Hepatocyte (in vitro differentiated cells): ENCODE results near the gene LEUTX. TPM values are rescaled to one million over a fixed set of nuclear protein-coding genes. Genes with fewer than 3 reads are reported as not detected.
"Not testable (repeated sequence)": the region's sequence is repeated elsewhere in the genome, so short reads cannot be mapped to it uniquely, and the experiment has no call there.

ENCODE experiments used
- DNase-seq: peaks from one replicate; pipeline ENCODE4 v3.0.0-alpha.2; 2016; ENCODE audit warnings: low spot score
- H2AFZ ChIP-seq: fragments of 200-600 bp; sonication (generic); 2 replicates; pipeline ENCODE4 v1.6.0; 2016; ENCODE audit warnings: antibody characterized with exemption, mild to moderate bottlenecking
- H3K27ac ChIP-seq: fragments of 200-600 bp; sonication (generic); 2 replicates; pipeline ENCODE4 v1.5.1; 2016; ENCODE audit warnings: mild to moderate bottlenecking
- H3K27me3 ChIP-seq: fragments of 200-600 bp; sonication (generic); 2 replicates; pipeline ENCODE4 v1.6.1; 2016
- H3K36me3 ChIP-seq: fragments of 200-600 bp; sonication (generic); replicated peaks from 2 replicates; pipeline ENCODE4 v1.5.1; 2016; ENCODE audit warnings: low read depth; ENCODE audit not compliant: insufficient read depth
- H3K4me1 ChIP-seq: fragments of 200-600 bp; sonication (generic); 2 replicates; pipeline ENCODE4 v1.5.1; 2016; ENCODE audit warnings: mild to moderate bottlenecking, moderate library complexity; ENCODE audit not compliant: insufficient read depth
- H3K4me2 ChIP-seq: fragments of 200-600 bp; sonication (generic); 2 replicates; pipeline ENCODE4 v1.6.0; 2016
- H3K4me3 ChIP-seq: fragments of 200-600 bp; sonication (generic); 2 replicates; pipeline ENCODE4 v1.5.1; 2016; ENCODE audit warnings: mild to moderate bottlenecking
- H3K79me2 ChIP-seq: fragments of 200-600 bp; sonication (generic); 2 replicates; pipeline ENCODE4 v1.6.0; 2017; ENCODE audit warnings: mild to moderate bottlenecking
- H3K9me2 ChIP-seq: fragments of 200-600 bp; sonication (generic); replicated peaks from 2 replicates; pipeline ENCODE4 v1.6.0; 2017; ENCODE audit warnings: mild to moderate bottlenecking; ENCODE audit not compliant: insufficient read depth
- H3K9me3 ChIP-seq: fragments of 200-600 bp; sonication (generic); 2 replicates; pipeline ENCODE4 v1.5.1; 2016; ENCODE audit warnings: low read depth, mild to moderate bottlenecking
- H4K20me1 ChIP-seq: fragments of 200-600 bp; sonication (generic); 2 replicates; pipeline ENCODE4 v1.6.0; 2016; ENCODE audit warnings: mild to moderate bottlenecking; ENCODE audit not compliant: insufficient read depth, poor library complexity, severe bottlenecking
- EZH2 ChIP-seq: fragments of 200-600 bp; sonication (generic); IDR thresholded peaks from 2 replicates; pipeline ENCODE4 v1.6.1; 2016; ENCODE audit warnings: antibody characterized with exemption, mild to moderate bottlenecking, borderline replicate concordance
- EZH2phosphoT487 ChIP-seq: fragments of 200-600 bp; sonication (generic); IDR thresholded peaks from one replicate; pipeline ENCODE4 v1.6.1; 2018; ENCODE audit warnings: antibody characterized with exemption, mild to moderate bottlenecking, low read depth, moderate library complexity; ENCODE audit not compliant: unreplicated experiment, severe bottlenecking
- WGBS: methylation state at CpG from one replicate; pipeline ENCODE4 v1.1.6; 2016; ENCODE audit warnings: low lambda C conversion rate; ENCODE audit errors: missing lambda C conversion rate; 5-methylcytosine and 5-hydroxymethylcytosine counted together
- polyA plus RNA-seq: library from polyadenylated mRNA; unstranded; fragments of >200 nt; fragmentation: Nextera tagmentation; extraction: Ambion mirVana; gene quantifications from 2 replicates; pipeline ENCODE4 v1.2.1, GENCODE V29; 2016
- total RNA-seq: library from RNA; depleted of rRNA; stranded (reverse); fragments of >200 nt; gene quantifications from 2 replicates; pipeline ENCODE4 v1.2.3, GENCODE V29; 2014
- TF ChIP-seq, protein P1 (sequence below): fragments of 200-600 bp; sonication (generic); IDR thresholded peaks from 2 replicates; pipeline ENCODE4 v1.5.1; 2016; ENCODE audit warnings: antibody characterized with exemption, mild to moderate bottlenecking; ENCODE audit not compliant: poor library complexity

The LEUTX gene
- total and polyA plus RNA-seq, 2 experiments from 2014 or later: not detected

DNA sequence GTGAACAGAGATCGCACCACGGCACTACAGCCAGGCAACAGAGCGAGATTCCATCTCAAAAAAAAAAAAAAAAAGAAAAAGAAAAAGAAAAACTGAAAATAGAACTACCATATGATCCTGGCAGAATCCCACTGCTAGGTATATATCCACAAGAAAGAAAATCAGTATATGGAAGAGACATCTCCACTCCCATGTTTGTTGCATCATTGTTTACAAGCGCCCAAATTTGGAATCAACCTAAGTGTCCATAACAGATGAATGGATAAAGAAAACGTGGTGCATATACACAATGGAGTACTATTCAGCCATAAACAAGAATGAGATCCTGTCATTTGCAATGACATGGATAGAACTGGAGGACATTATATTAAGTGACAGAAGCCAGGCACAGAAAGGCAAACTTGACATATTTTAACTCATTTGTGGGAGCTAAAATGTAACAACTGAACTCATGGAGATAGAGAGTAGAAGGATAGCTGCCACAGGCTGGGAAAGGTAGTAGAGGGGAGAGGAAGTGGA, 29.3 kb downstream of the LEUTX start:
- Histone ChIP-seq H3K4me2 (no peak overlapping the region), H3K9me2 (no peaks in the 10 kb centered on the region), H3K4me3 (no peak overlapping the region), H3K27ac (no peak overlapping the region), H2AFZ (no peak overlapping the region), H3K4me1 (no peaks in the 10 kb centered on the region), H4K20me1 (no peaks in the 10 kb centered on the region), H3K9me3 (no peaks in the 10 kb centered on the region), H3K36me3 (no peaks in the 10 kb centered on the region), H3K27me3 (no peaks in the 10 kb centered on the region), H3K79me2 (no peaks in the 10 kb centered on the region)
- no peak for TF ChIP-seq EZH2
- no peak for DNase-seq
- WGBS: 86% methylated on average over 5 of the region's 5 CpGs

DNA sequence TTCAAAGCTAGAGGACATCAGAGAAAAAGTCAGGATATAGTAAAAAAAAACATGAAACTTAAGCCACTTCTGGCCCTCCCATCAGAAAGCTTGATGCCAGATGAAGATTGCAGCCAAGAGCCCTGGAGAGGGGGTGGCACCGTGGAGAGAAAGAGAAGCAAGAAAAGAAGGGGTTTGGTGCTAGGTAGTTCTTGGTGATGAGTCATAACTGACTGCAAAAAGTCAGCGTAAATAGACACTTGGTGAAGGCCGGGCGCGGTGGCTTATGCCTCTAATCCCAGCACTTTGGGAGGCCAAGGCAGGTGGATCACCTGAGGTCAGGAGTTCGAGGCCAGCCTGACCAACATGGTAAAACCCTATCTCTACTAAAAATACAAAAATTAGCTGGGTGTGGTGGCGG, 30.0 kb downstream of the LEUTX start:
- DNase-seq, H2AFZ ChIP-seq, H3K27ac ChIP-seq, H3K9me3 ChIP-seq, H3K79me2 ChIP-seq, H3K27me3 ChIP-seq, H3K36me3 ChIP-seq, H3K9me2 ChIP-seq, H3K4me2 ChIP-seq, H3K4me1 ChIP-seq, H4K20me1 ChIP-seq, H3K4me3 ChIP-seq: not testable (repeated sequence)
- 95% methylated on average over 7 of the region's 7 CpGs for WGBS

DNA sequence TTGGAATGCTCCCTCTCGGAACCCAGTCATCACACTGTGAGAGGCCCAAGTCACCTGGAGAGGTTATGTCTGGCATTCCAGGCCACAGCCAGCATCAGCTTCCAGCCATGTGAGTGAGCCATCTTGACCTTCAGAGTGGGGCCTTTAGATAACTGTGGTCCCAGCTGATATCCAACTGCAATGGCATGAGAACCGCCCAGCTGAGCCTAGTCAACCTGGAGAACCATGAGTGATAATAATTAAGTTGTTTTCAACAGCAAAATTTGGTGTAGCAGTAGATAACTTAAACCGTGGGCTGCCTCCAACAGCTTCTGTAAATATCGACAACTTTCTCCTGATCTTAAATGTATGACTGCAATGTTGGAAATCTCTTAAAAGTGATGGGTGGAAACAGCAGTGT, 30.7 kb downstream of the LEUTX start:
- 95% methylated on average over 4 of the region's 4 CpGs for WGBS
- Histone ChIP-seq H3K4me3 (no peak overlapping the region), H4K20me1 (no peaks in the 10 kb centered on the region), H3K4me1 (no peaks in the 10 kb centered on the region), H3K9me3 (no peaks in the 10 kb centered on the region), H3K27me3 (no peaks in the 10 kb centered on the region), H3K79me2 (no peaks in the 10 kb centered on the region), H2AFZ (no peak overlapping the region), H3K36me3 (no peaks in the 10 kb centered on the region), H3K27ac (no peak overlapping the region), H3K4me2 (no peak overlapping the region), H3K9me2 (no peaks in the 10 kb centered on the region)
- TF ChIP-seq EZH2phosphoT487 (no peak), EZH2 (no peak)
- TF ChIP-seq, protein P1, sequence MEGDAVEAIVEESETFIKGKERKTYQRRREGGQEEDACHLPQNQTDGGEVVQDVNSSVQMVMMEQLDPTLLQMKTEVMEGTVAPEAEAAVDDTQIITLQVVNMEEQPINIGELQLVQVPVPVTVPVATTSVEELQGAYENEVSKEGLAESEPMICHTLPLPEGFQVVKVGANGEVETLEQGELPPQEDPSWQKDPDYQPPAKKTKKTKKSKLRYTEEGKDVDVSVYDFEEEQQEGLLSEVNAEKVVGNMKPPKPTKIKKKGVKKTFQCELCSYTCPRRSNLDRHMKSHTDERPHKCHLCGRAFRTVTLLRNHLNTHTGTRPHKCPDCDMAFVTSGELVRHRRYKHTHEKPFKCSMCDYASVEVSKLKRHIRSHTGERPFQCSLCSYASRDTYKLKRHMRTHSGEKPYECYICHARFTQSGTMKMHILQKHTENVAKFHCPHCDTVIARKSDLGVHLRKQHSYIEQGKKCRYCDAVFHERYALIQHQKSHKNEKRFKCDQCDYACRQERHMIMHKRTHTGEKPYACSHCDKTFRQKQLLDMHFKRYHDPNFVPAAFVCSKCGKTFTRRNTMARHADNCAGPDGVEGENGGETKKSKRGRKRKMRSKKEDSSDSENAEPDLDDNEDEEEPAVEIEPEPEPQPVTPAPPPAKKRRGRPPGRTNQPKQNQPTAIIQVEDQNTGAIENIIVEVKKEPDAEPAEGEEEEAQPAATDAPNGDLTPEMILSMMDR: no peak
- no peak for DNase-seq

DNA sequence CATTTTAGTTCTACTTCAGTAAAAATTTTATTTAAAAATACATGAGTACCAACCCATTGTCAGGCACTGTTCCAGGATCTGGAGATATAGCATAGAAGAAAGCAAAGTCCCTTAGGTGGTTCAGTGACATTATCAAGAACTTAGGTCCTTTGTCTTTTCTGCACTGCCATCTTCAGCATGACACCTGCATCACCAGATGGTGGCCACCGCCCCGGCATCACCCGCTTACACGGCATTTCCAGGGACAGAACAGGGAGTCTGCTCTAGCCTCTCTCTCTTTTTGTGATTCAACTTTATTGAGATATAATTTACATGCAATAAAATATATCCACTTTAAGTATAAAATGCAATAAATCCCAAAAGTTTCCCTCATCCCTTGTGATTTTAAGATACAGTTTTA, 31.8 kb downstream of the LEUTX start:
- no peak overlapping the region for H3K4me3 ChIP-seq
- TF ChIP-seq, protein P1: no peak
- TF ChIP-seq EZH2: no peak
- TF ChIP-seq EZH2phosphoT487: no peak
- no peak overlapping the region for H2AFZ ChIP-seq
- H4K20me1 ChIP-seq: no peaks in the 10 kb centered on the region
- no peaks in the 10 kb centered on the region for H3K27me3 ChIP-seq
- H3K9me3 ChIP-seq: no peaks in the 10 kb centered on the region
- H3K4me1 ChIP-seq: no peaks in the 10 kb centered on the region
- no peaks in the 10 kb centered on the region for H3K79me2 ChIP-seq
- no peak overlapping the region for H3K4me2 ChIP-seq
- DNase-seq: no peak
- 90% methylated on average over 4 of the region's 4 CpGs for WGBS
- no peaks in the 10 kb centered on the region for H3K9me2 ChIP-seq
- H3K36me3 ChIP-seq: no peaks in the 10 kb centered on the region
- H3K27ac ChIP-seq: no peak overlapping the region
